Measurements from ENCODE around the gene RRP8. TPM values are rescaled to one million over a fixed set of nuclear protein-coding genes. Genes with fewer than 3 reads are reported as not detected.

Gene RRP8
- 14.4 TPM for total RNA-seq

DNA sequence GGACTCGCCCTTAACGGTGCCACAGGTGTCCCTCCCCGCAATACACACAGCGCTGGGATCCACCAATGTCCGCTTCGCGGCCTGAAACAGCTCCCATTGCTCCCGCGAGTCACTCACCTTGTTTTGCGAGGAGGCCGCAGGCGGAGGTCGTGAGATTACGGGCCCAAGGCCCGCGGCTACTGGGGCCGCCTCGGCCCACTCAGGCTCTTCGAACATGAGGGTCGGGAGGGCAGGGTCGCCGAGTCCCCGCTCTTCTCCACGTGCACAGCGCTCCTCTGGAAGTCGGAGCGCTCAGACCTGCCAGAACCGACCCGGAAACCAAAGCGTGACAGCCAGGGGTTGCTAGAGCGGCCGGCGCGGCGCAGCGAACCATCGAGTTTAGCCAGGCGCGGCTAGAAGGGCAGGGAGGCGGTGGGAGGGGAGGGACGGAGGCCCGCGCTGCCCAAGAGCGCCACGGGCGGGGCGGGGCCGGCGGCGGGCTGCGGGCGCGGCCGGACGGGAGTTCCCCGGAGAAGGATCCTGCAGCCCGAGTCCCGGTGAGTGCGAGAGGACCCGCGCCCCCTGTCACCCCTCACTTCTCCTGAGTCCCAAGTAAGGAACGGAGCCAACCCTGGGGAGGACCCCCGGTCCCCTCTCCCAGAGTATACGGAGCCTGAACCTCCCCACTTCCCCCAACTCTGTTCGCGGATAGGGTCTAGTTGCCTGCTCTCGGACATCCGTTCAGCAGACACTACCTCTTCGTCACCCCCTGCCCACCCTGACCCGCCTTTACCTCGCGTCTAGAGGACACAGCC lies at the start of gene RRP8, which contains the start of gene ILK:
Gene RRP8 (minus strand): TSS at position 330 of the 794 bp plus-strand sequence. CDS start 114 bp downstream, at position 216.
Gene ILK (plus strand): TSS at position 488 of the 794 bp plus-strand sequence. CDS start 498 bp downstream, outside the sequence.
- peak; percentile 94 for DNase-seq (ENCODE audit: low spot score)
- peak; percentile 92 for ATAC-seq

DNA sequence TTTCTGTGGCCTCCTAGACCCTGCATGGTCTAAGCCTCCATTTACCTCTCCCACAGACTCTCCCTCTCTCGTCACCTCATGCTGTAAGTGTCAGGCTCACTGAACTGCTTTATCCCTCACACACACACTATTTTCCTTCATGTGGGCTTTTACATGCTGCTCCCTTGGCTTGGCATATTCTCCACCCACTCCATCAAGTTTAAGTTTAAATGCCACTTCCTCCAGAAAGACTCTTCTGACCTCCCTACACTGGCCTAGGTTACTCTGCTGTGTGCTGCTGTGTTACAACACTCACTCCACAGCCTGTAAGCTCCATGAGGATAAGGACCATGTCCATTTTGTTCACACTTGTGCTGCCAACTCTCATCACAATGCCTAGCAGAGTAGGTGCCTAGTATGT lies 49.7 kb upstream of the RRP8 start:
- ATAC-seq: no peak

GRCh38 chr11:6652182-6652581 lies 48.8 kb upstream of the RRP8 start:
- no peak for DNase-seq (ENCODE audit: low spot score)

More for the DNA sequence above, 49.7 kb upstream of the RRP8 start:
- no peak for DNase-seq (ENCODE audit: low spot score)

GRCh38 chr11:6650980-6651379 lies 47.6 kb upstream of the RRP8 start:
- DNase-seq (ENCODE audit: low spot score) (no peak), ATAC-seq (no peak)

More at GRCh38 chr11:6652182-6652581, 48.8 kb upstream of the RRP8 start:
- ATAC-seq: no peak

DNA sequence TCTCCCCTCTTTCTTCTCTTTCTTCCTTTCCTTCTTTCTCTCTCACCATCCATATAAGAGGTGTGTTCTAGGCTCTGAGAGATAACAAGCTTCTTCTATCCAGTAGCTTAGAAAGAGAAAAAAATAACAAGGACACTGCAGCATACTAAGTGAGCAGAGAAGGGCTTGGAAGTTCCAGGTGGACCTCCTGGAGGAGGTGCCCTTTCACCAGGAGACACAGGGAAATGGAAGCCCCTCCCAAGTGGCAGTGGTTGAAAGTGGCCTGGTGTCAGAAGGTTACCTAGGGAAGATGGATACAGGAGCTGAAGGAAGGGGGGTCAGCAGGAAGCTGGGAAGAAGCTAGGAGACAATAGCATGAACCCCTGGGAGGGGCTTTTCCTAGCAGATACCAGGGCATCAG lies 46.7 kb upstream of the RRP8 start:
- DNase-seq (ENCODE audit: low spot score): no peak

GRCh38 chr11:6648501-6648900 lies 45.1 kb upstream of the RRP8 start:
- DNase-seq (ENCODE audit: low spot score): no peak
- no peak for ATAC-seq

More for the DNA sequence above, 46.7 kb upstream of the RRP8 start:
- no peak for ATAC-seq

DNA sequence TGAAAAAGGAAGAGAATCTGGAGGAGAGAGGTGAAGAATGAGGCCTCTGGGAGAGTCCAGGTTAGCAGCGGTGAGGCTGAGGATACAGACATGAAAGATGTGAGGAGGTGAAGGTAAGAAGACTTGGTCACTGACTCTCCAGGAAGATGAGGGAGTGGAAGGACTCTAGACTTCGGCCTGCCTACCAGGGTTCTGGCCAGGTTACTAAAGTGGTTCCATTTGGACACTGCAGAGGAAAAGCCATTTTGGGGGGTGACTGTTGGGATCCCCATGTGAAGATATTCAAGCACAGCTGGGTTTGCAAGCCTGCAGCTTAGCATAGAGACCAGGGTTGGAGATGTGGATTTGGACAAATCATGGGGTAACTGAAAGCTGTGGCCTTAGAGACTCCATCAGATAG lies 44.4 kb upstream of the RRP8 start:
- no peak for ATAC-seq
- no peak for DNase-seq (ENCODE audit: low spot score)

- no peak for DNase-seq (ENCODE audit: low spot score)
- ATAC-seq: peak; percentile 42
Observed at GRCh38 chr11:6646918-6647679, 43.7 kb upstream of the RRP8 start.

GRCh38 chr11:6646576-6646917 lies 43.1 kb upstream of the RRP8 start:
- ATAC-seq (peak; percentile 11), DNase-seq (ENCODE audit: low spot score) (no peak)

GRCh38 chr11:6646071-6646470 lies 42.7 kb upstream of the RRP8 start:
- ATAC-seq (peak; percentile 60), DNase-seq (ENCODE audit: low spot score) (no peak)

- DNase-seq (ENCODE audit: low spot score): no peak
- ATAC-seq: no peak
Observed at GRCh38 chr11:6642957-6643356, 39.5 kb upstream of the RRP8 start.

DNA sequence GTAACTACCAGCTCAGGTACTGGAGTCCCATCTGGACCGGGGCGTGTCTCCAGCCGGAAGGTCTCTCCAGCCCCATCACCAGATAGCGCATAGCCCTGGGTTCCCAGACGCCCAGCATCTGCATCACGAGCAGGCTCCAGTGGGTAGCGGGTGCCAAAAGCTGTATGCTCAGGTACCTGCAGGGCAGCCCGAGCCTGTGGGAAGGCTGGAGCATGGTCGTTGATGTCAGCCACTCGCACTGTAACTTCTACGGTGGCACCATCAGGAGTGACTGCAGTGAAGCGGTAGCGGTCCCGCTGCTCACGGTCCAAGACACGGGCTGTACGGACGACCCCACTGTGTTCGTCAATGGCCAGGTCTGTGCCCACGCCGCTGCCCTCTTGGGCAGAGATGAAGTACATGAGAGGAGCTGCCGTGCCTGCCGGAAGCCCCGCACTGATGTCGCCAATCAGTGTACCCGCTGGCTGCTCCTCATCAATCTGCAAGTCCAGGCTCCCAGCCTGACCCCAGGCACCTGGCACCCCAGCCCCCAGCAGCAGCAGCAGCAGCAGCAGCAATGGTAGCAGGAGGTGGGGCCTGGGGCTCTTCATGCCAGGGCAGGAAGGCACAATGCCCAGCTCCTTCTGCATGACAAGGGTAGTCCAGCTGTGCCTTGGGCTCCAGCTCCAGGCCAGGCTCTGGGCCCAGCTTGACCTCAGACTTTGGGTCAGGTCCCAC lies 37.7 kb upstream of the RRP8 start:
- no peak for ATAC-seq
- no peak for DNase-seq (ENCODE audit: low spot score)

GRCh38 chr11:6640036-6640984 lies 36.9 kb upstream of the RRP8 start:
- no peak for DNase-seq (ENCODE audit: low spot score)

DNA sequence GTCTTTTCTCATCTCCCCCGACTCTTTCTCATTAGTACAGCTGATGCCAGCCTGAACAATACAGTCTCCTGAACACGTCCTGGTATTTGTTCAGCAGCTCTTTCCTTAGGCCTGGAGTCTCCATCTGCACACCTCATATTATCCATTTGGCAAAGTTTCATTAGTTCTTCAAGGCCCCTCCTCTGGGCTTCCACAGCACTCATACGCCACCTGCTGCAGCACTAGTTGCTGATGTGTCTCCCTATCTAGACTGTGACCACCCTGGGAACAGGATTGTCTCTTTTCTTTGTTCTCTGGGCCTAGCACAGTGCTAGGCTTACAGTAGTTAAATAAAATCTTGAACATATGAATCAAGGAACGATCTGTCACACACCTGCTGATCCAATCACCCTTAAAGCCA lies 35.0 kb upstream of the RRP8 start:
- no peak for DNase-seq (ENCODE audit: low spot score)

More at GRCh38 chr11:6640036-6640984, 36.9 kb upstream of the RRP8 start:
- ATAC-seq: no peak

GRCh38 chr11:6637871-6638270 lies 34.5 kb upstream of the RRP8 start:
- DNase-seq (ENCODE audit: low spot score) (peak; percentile 70), ATAC-seq (peak; percentile 93)

More for the DNA sequence above, 35.0 kb upstream of the RRP8 start:
- ATAC-seq: no peak

GRCh38 chr11:6636480-6636879 lies 33.1 kb upstream of the RRP8 start:
- DNase-seq (ENCODE audit: low spot score) (no peak), ATAC-seq (no peak)

DNA sequence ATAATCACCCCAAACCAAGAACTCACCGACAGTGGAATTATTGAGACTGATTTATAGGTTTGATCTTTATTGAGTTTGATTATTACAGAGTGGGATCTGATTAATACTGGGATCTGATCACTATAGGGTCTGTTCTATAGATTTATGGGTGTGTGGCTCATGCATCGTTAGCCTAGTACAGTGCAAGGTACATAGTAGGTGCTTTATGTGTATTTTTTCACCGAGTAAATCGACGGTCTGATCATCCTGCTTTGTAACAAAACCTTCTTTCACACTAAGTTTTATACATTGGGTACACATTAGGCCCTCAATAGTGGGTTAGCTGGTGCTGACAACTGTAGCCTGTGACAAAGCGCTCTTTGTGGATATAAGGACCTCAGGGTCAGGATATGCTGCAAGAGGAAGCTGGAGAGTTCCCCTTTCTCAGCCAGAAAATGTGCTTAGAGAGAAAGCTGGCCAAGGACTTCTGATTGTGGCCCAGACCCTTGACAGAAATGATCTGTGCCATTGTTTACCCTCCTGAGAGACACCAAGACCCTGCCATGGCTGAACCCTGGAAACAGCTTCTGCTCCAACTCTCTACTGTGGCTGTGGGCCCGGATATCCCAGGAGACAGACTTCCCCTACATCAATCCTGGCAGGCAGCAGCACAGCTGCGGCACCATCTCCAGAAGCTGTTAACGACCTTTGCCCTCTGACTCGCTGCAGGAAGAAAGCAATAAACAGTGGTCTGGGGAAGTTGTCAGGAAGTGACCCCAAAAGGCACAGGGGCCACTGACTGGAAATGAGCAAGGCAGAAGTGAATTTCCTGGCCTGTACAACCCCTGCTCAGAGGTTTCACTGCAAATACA lies 31.9 kb upstream of the RRP8 start:
- peak; percentile 58 for ATAC-seq
- no peak for DNase-seq (ENCODE audit: low spot score)

GRCh38 chr11:6634534-6634933 lies 31.1 kb upstream of the RRP8 start:
- ATAC-seq: no peak
- DNase-seq (ENCODE audit: low spot score): no peak

Measured in left lobe of liver (tissue), 2 donors.